ACHN (cell line): ENCODE measurements around the gene PFKP.

Experiments used
- DNase-seq: peaks from one replicate; pipeline ENCODE4 v3.0.0-alpha.2; 2015
- in situ Hi-C: cut with HindIII; loops from 2 replicates; pipeline ENCODE4 v1.10.0; 2017; ENCODE audit warnings: low sequenced_read_pairs, low pct_ligation_motif_present, low pct_unique_long_range_greater_than_20kb

Gene PFKP

GRCh38 chr10:3122486-3123205 lies 55.3 kb downstream of the PFKP start:
- no peak for DNase-seq

GRCh38 chr10:3123571-3124411 lies 56.4 kb downstream of the PFKP start:
- in situ Hi-C loops: no loop called here
- no peak for DNase-seq

More at GRCh38 chr10:3122486-3123205, 55.3 kb downstream of the PFKP start:
- in situ Hi-C loops: no loop called here

GRCh38 chr10:3124412-3125175 lies 57.2 kb downstream of the PFKP start:
- DNase-seq: no peak
- in situ Hi-C loops: no loop called here

GRCh38 chr10:3125527-3126170 lies 58.3 kb downstream of the PFKP start:
- no peak for DNase-seq
- in situ Hi-C loops: no loop called here

GRCh38 chr10:3126249-3126648 lies 58.9 kb downstream of the PFKP start:
- in situ Hi-C loops: no loop called here
- DNase-seq: no peak

- no peak for DNase-seq
- in situ Hi-C loops: no loop called here
Observed at GRCh38 chr10:3126741-3127346, 59.5 kb downstream of the PFKP start.

- no peak for DNase-seq
- in situ Hi-C loops: no loop called here
Observed at GRCh38 chr10:3127921-3128320, 60.6 kb downstream of the PFKP start.

- no peak for DNase-seq
- in situ Hi-C loops: no loop called here
Observed at GRCh38 chr10:3128379-3129130, 61.2 kb downstream of the PFKP start.

GRCh38 chr10:3129581-3130340 lies 62.4 kb downstream of the PFKP start:
- no peak for DNase-seq
- in situ Hi-C loops: no loop called here

GRCh38 chr10:3131098-3131497 lies 63.8 kb downstream of the PFKP start:
- in situ Hi-C loops: no loop called here
- no peak for DNase-seq

GRCh38 chr10:3132036-3133025 lies 65.0 kb downstream of the PFKP start:
- in situ Hi-C loops: no loop called here
- no peak for DNase-seq

- in situ Hi-C loops: no loop called here
- DNase-seq: no peak
Observed at GRCh38 chr10:3133948-3134347, 66.6 kb downstream of the PFKP start.

GRCh38 chr10:3135006-3135405 lies 67.7 kb downstream of the PFKP start:
- DNase-seq: no peak
- in situ Hi-C loops: no loop called here

- in situ Hi-C loops: no loop called here
- DNase-seq: no peak
Observed at GRCh38 chr10:3136336-3136735, 69.0 kb downstream of the PFKP start.

GRCh38 chr10:3136763-3137611 lies 69.6 kb downstream of the PFKP start:
- in situ Hi-C loops: no loop called here
- no peak for DNase-seq
